Tibial nerve (tissue), 4 donors: ENCODE measurements around the gene PARP3. TPM values are rescaled to one million over a fixed set of nuclear protein-coding genes. Genes with fewer than 3 reads are reported as not detected.

Experiments used
- DNase-seq, 2 donors: peaks; one replicate each; pipeline ENCODE4 v3.0.0-alpha.2; 2019; ENCODE audit warnings: low spot score in 2 of 2
- H3K27ac ChIP-seq, 4 donors: fragments of 200-600 bp; sonication (generic) in 3 of 4; one replicate each; pipeline ENCODE4 v1.5.1; 2017 to 2019; ENCODE audit warnings: mild to moderate bottlenecking in 1 of 4
- H3K27me3 ChIP-seq, 2 donors: fragments of 200-600 bp; sonication (generic) in 1 of 2; one replicate each; pipeline versions ENCODE4 v1.5.1 to v1.6.0; 2017 to 2019
- H3K36me3 ChIP-seq, 3 donors: fragments of 200-600 bp; sonication (generic); one replicate each; pipeline ENCODE4 v1.5.1; 2018 to 2019
- H3K4me1 ChIP-seq, 4 donors: fragments of 200-600 bp; sonication (generic) in 3 of 4; one replicate each; pipeline ENCODE4 v1.5.1; 2017 to 2019
- H3K4me3 ChIP-seq, 4 donors: fragments of 200-600 bp; sonication (generic) in 3 of 4; one replicate each; pipeline ENCODE4 v1.5.1; 2017 to 2019; ENCODE audit warnings: mild to moderate bottlenecking in 1 of 4, moderate library complexity in 1 of 4
- H3K9me3 ChIP-seq, 4 donors: fragments of 200-600 bp; sonication (generic) in 3 of 4; one replicate each; pipeline ENCODE4 v1.5.1; 2017 to 2019
- EP300 ChIP-seq, 2 donors: sonication (generic); formaldehyde crosslinking; IDR thresholded peaks; one replicate each; pipeline ENCODE4 v1.6.1; 2017; ENCODE audit warnings: antibody characterized with exemption in 2 of 2, mild to moderate bottlenecking in 1 of 2
- POLR2A ChIP-seq, 2 donors: fragments of 450-650 bp; IDR thresholded peaks; one replicate each; pipeline ENCODE4 v1.6.1; 2017; ENCODE audit warnings: antibody characterized with exemption in 2 of 2, mild to moderate bottlenecking in 2 of 2, moderate library complexity in 2 of 2
- WGBS, 2 donors: methylation state at CpG; one replicate each; pipeline ENCODE4 v1.1.5; 2018; 5-methylcytosine and 5-hydroxymethylcytosine counted together
- total RNA-seq, 4 donors: library from RNA; depleted of rRNA; stranded (reverse); fragments of >200 nt; gene quantifications; one replicate each; pipeline ENCODE4 v1.1.0, GENCODE V29; 2016
- TF ChIP-seq, protein P1 (sequence below), 5 experiments: fragments of 200-600 bp in 3 of 5; fragments of 450-650 bp in 2 of 5; sonication (generic) in 3 of 5; IDR thresholded peaks; one replicate each; pipeline ENCODE4 v1.5.1; 2016 to 2019; ENCODE audit warnings: antibody characterized with exemption in 5 of 5, mild to moderate bottlenecking in 3 of 5, moderate library complexity in 2 of 5

The PARP3 gene
- total RNA-seq, 4 donors from 2014 or later, result 19.9 to 55.9 (median 40.6) TPM

DNA sequence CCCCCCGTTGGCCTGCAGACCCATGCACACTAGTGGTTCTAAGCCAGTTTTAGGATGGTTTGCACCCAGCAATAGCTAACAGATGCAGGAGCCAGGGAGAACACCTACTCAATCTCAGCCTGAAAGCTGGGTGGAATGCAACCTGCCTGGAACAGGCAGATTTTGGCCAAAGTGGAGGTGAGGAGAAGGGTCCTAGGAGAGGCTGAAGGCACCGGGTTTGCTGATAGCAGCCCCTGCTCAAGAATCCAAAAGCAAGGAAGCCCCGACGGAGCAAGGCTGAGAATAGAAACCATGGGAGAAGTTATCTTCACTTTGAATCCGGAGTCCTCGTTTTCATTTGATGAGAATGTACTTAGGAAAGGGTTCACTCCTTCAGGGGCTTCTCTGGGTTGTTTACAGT lies 10.4 kb upstream of the PARP3 start:
- H3K27me3 ChIP-seq, result no peaks in the 10 kb centered on the region
- TF ChIP-seq POLR2A (IDR thresholded peaks at IDR 0.05), result no peak
- TF ChIP-seq, protein P1, sequence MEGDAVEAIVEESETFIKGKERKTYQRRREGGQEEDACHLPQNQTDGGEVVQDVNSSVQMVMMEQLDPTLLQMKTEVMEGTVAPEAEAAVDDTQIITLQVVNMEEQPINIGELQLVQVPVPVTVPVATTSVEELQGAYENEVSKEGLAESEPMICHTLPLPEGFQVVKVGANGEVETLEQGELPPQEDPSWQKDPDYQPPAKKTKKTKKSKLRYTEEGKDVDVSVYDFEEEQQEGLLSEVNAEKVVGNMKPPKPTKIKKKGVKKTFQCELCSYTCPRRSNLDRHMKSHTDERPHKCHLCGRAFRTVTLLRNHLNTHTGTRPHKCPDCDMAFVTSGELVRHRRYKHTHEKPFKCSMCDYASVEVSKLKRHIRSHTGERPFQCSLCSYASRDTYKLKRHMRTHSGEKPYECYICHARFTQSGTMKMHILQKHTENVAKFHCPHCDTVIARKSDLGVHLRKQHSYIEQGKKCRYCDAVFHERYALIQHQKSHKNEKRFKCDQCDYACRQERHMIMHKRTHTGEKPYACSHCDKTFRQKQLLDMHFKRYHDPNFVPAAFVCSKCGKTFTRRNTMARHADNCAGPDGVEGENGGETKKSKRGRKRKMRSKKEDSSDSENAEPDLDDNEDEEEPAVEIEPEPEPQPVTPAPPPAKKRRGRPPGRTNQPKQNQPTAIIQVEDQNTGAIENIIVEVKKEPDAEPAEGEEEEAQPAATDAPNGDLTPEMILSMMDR (IDR thresholded peaks at IDR 0.05), result no peak
- no peak for TF ChIP-seq EP300 (IDR thresholded peaks at IDR 0.05)
- no peaks in the 10 kb centered on the region for H3K4me1 ChIP-seq
- peaks cover 0 to 64% (median 23%) of the 10 kb centered on the region in 3 donors for H3K36me3 ChIP-seq
- no peaks in the 10 kb centered on the region for H3K9me3 ChIP-seq
- no peak for DNase-seq
- H3K27ac ChIP-seq, result no peak overlapping the region
- WGBS, 2 donors, result 85 to 93% methylated on average over 6 of the region's 6 CpGs
- H3K4me3 ChIP-seq, result no peak overlapping the region

DNA sequence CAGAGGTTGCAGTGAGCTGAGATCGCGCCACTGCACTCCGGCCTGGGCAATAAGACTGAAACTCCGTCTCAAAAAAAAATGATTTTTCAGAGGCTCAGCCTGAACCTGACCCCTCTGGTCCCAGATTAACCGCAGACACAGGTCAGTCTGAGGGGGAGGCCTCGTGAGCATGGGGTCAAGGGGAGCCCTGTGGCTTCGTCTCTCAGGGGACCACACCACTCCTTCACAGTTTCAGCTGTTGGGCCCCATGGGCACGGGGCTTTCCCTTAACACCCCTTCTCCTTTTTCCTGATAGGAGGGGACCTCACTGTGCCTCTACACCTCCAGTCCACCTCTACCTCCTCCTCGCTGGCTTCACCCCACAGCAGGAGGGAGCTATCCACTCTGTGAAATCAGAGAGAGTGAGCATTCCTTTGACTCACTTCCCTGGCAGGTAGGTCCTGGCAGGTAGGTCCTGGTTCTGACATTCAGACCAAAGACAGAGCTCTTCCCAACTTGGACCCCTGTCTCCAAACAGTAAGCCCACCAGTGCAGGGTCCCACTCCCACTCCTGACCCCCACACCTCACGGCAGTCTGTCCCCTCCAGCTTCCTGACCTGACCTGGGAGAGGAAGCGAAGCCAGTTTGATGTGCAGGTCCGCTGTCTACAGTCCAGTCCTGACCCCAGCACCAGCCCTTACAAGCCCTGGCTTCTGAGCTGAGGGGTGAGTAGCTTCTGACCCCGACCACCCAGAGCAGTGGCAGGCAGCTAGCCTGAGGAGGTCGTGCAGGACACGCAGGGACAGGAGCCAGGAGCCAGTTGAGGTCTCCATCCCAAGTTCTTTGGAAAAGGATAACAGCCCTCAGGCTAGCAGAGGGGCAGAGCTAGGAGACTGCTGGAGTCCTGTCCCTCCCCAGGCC lies 9.4 kb upstream of the PARP3 start:
- Histone ChIP-seq H3K4me1 (no peaks in the 10 kb centered on the region), H3K27me3 (no peaks in the 10 kb centered on the region), H3K4me3 (no peak overlapping the region), H3K27ac (no peak overlapping the region), H3K9me3 (no peaks in the 10 kb centered on the region), H3K36me3 (peaks cover 0 to 74% (median 32%) of the 10 kb centered on the region in 3 donors)
- WGBS, 2 donors, result 90 to 93% methylated on average over 15 of the region's 15 CpGs
- TF ChIP-seq, protein P1 (IDR thresholded peaks at IDR 0.05), result no peak
- TF ChIP-seq POLR2A (IDR thresholded peaks at IDR 0.05) (no peak), EP300 (IDR thresholded peaks at IDR 0.05) (no peak)
- DNase-seq, result no peak

DNA sequence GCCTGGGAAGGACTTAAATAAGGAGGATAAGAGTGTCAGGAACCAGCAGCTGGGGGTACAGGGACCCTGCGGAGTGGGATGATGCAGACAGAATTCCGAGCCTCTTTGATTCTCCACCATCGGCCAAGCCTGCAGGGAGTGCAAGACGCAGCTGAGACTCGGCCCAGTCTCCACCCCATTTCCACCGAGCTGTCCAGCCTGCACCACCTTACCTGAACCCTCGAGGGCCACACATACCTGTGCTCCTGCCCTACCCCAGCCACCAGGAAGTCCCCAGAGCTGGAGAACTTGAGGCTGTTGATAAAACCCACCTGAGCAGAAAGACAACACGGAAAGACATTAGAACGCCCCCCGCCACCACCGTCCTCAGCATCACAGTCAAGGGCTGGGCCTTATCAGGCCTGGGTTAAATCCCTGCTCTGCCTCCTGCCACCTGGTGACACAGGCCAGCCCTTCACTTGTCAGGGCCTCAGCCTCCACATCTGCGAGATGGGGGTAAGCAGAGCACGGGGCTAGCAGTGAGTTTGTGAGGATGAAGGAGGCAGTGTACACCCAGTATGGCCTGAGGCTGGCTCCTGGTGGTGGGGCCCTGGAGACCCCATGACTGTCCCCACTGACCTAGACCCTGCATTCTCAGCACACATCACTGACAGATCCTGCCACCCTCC lies 8.6 kb upstream of the PARP3 start:
- TF ChIP-seq, protein P1 (IDR thresholded peaks at IDR 0.05), result no peak
- TF ChIP-seq EP300 (IDR thresholded peaks at IDR 0.05), result no peak
- no peak for TF ChIP-seq POLR2A (IDR thresholded peaks at IDR 0.05)
- Histone ChIP-seq H3K4me3 (no peak overlapping the region), H3K27me3 (no peaks in the 10 kb centered on the region), H3K9me3 (no peaks in the 10 kb centered on the region), H3K4me1 (no peaks in the 10 kb centered on the region), H3K27ac (no peak overlapping the region), H3K36me3 (peaks cover 0 to 83% (median 37%) of the 10 kb centered on the region in 3 donors)
- DNase-seq, result no peak
- 91% methylated on average over 13 of the region's 13 CpGs for WGBS, 2 donors

DNA sequence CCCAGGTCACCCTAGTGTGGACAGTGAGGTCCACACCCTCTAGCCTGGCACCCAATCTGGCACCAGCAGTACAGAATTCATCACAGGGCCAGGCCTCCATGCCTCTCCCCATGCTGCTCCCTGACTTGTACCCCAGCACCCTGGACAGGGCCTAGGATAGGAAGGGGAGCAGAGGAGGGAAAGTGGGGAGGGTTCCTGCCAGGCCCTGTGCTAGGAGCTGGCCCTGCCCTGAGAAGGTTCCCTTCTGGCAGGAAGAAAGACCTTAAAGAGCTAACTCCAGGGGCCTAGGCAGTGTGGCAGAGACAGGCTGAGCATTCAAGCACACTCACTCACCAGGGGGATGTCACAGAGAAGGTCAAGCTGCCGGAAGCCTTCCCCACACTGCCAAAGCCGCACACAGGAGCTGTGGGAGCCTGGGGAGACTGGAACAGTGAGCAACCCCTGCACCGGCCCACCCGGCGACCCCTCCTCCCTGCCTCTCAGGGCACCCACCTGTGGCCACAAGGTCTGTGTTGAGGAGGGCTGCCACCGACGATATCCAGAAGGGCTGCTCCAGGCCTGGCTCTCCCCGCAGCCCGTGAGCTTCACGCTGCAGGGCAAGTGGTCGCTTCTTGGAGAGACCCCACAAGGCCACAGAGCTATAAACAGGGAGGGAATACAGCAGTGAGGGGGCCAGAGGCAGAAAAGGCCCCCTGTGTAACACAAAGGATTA lies 7.9 kb upstream of the PARP3 start:
- Histone ChIP-seq H3K9me3 (no peaks in the 10 kb centered on the region), H3K4me1 (no peaks in the 10 kb centered on the region), H3K4me3 (no peak overlapping the region), H3K27ac (no peak overlapping the region), H3K27me3 (no peaks in the 10 kb centered on the region), H3K36me3 (peaks cover 0 to 88% (median 37%) of the 10 kb centered on the region in 3 donors)
- TF ChIP-seq, protein P1 (IDR thresholded peaks at IDR 0.05), result no peak
- TF ChIP-seq EP300 (IDR thresholded peaks at IDR 0.05) (no peak), POLR2A (IDR thresholded peaks at IDR 0.05) (no peak)
- WGBS, 2 donors, result 89 to 93% methylated on average over 10 to 11 of the region's 11 CpGs
- DNase-seq, result no peak
